ENCODE results near the gene IREB2. TPM values are rescaled to one million over a fixed set of nuclear protein-coding genes. Genes with fewer than 3 reads are reported as not detected.

The IREB2 gene
- total RNA-seq, 4 donors from 2014 or later, result 18.9 to 37.4 (median 22.0) TPM

- no peaks in the 10 kb centered on the region for H3K27me3 ChIP-seq
- no peaks in the 10 kb centered on the region for H3K4me1 ChIP-seq
- no peak overlapping the region for H3K4me3 ChIP-seq
- ATAC-seq, result no peak
- intact Hi-C loops (cut with DNase I; ENCODE audit: low total_unique reads) (no loop called here), in situ Hi-C loops (cut with MboI; ENCODE audit: low sequenced_read_pairs in 4 of 4) (no loop called here)
- DNase-seq, result no peak
- H3K36me3 ChIP-seq, result no peaks in the 10 kb centered on the region
- H3K27ac ChIP-seq, result no peak overlapping the region
- TF ChIP-seq POLR2A (IDR thresholded peaks at IDR 0.05), result no peak
- no peaks in the 10 kb centered on the region for H3K9me3 ChIP-seq
Measured at GRCh38 chr15:78524230-78524629, 86.2 kb downstream of the IREB2 start.

- H3K36me3 ChIP-seq, result no peaks in the 10 kb centered on the region
- intact Hi-C loops (cut with DNase I; ENCODE audit: low total_unique reads) (no loop called here), in situ Hi-C loops (cut with MboI; ENCODE audit: low sequenced_read_pairs in 4 of 4) (no loop called here)
- no peaks in the 10 kb centered on the region for H3K4me1 ChIP-seq
- TF ChIP-seq POLR2A (IDR thresholded peaks at IDR 0.05) (no peak), CTCF (IDR thresholded peaks at IDR 0.05 in 4 of 5, conservative IDR thresholded peaks at IDR 0.05 in 1 of 5) (no peak)
- H3K27ac ChIP-seq, result no peak overlapping the region
- H3K9me3 ChIP-seq, result no peaks in the 10 kb centered on the region
- DNase-seq (no peak), ATAC-seq (no peak)
- H3K4me3 ChIP-seq, result no peak overlapping the region
- H3K27me3 ChIP-seq, result no peaks in the 10 kb centered on the region
Measured at GRCh38 chr15:78527325-78527724, 89.3 kb downstream of the IREB2 start.

- intact Hi-C loops (cut with DNase I; ENCODE audit: low total_unique reads) (no loop called here), in situ Hi-C loops (cut with MboI; ENCODE audit: low sequenced_read_pairs in 4 of 4) (no loop called here)
- Histone ChIP-seq H3K36me3 (no peaks in the 10 kb centered on the region), H3K27ac (no peak overlapping the region), H3K4me3 (no peak overlapping the region), H3K9me3 (no peaks in the 10 kb centered on the region), H3K27me3 (no peaks in the 10 kb centered on the region), H3K4me1 (no peaks in the 10 kb centered on the region)
- ATAC-seq, result no peak
- no peak for DNase-seq
- TF ChIP-seq CTCF (IDR thresholded peaks at IDR 0.05 in 4 of 5, conservative IDR thresholded peaks at IDR 0.05 in 1 of 5), result no peak
- no peak for TF ChIP-seq POLR2A (IDR thresholded peaks at IDR 0.05)
Measured at GRCh38 chr15:78533331-78533730, 95.3 kb downstream of the IREB2 start.

GRCh38 chr15:78536134-78536533 is 98.1 kb downstream of the IREB2 start:
- H3K27ac ChIP-seq, result no peak overlapping the region
- no peaks in the 10 kb centered on the region for H3K36me3 ChIP-seq
- TF ChIP-seq POLR2A (IDR thresholded peaks at IDR 0.05) (no peak), CTCF (IDR thresholded peaks at IDR 0.05 in 4 of 5, conservative IDR thresholded peaks at IDR 0.05 in 1 of 5) (no peak)
- ATAC-seq, result no peak
- H3K4me1 ChIP-seq, result peaks cover 0 to 2% of the 10 kb centered on the region in 2 donors
- DNase-seq, result no peak
- no peak overlapping the region for H3K4me3 ChIP-seq
- no peaks in the 10 kb centered on the region for H3K27me3 ChIP-seq
- in situ Hi-C loops (cut with MboI; ENCODE audit: low sequenced_read_pairs in 4 of 4), result no loop called here
- intact Hi-C loops (cut with DNase I; ENCODE audit: low total_unique reads), result no loop called here
- no peaks in the 10 kb centered on the region for H3K9me3 ChIP-seq

GRCh38 chr15:78537266-78537905 is 99.4 kb downstream of the IREB2 start:
- no peak overlapping the region for H3K27ac ChIP-seq
- H3K27me3 ChIP-seq, result no peaks in the 10 kb centered on the region
- H3K9me3 ChIP-seq, result no peaks in the 10 kb centered on the region
- TF ChIP-seq POLR2A (IDR thresholded peaks at IDR 0.05) (no peak), CTCF (IDR thresholded peaks at IDR 0.05 in 4 of 5, conservative IDR thresholded peaks at IDR 0.05 in 1 of 5) (no peak)
- no peak overlapping the region for H3K4me3 ChIP-seq
- intact Hi-C loops (cut with DNase I; ENCODE audit: low total_unique reads), result no loop called here
- peaks cover 11 to 15% of the 10 kb centered on the region in 2 donors for H3K4me1 ChIP-seq
- ATAC-seq (no peak), DNase-seq (no peak)
- H3K36me3 ChIP-seq, result no peaks in the 10 kb centered on the region
- in situ Hi-C loops (cut with MboI; ENCODE audit: low sequenced_read_pairs in 4 of 4), result no loop called here

All from gastrocnemius medialis (tissue), 4 donors.